Testis (tissue), 3 donors: ENCODE data around the gene EXOC3L4. TPM values are rescaled to one million over a fixed set of nuclear protein-coding genes. Genes with fewer than 3 reads are reported as not detected.

Source experiments
- DNase-seq: peaks from one replicate; pipeline ENCODE4 v3.0.0-alpha.2; 2019
- H3K27ac ChIP-seq, 2 donors: fragments of 200-600 bp; sonication (generic); one replicate each; pipeline ENCODE4 v1.5.1; 2019
- H3K27me3 ChIP-seq: fragments of 200-600 bp; sonication (generic); one replicate; pipeline ENCODE4 v1.5.1; 2019
- H3K36me3 ChIP-seq: fragments of 200-600 bp; sonication (generic); one replicate; pipeline ENCODE4 v1.5.1; 2017; ENCODE audit warnings: low read depth; ENCODE audit errors: missing control alignments
- H3K4me1 ChIP-seq: fragments of 200-600 bp; sonication (generic); one replicate; pipeline ENCODE4 v1.5.1; 2019
- H3K4me3 ChIP-seq, 2 donors: fragments of 200-600 bp; sonication (generic); one replicate each; pipeline ENCODE4 v1.5.1; 2017 to 2019
- H3K9me3 ChIP-seq: fragments of 200-600 bp; sonication (generic); one replicate; pipeline ENCODE4 v1.5.1; 2017
- POLR2A ChIP-seq: fragments of 450-650 bp; IDR thresholded peaks from one replicate; pipeline ENCODE4 v1.6.1; 2017; ENCODE audit warnings: antibody characterized with exemption, mild to moderate bottlenecking, moderate library complexity
- WGBS, 2 donors: methylation state at CpG; one replicate each; pipeline ENCODE4 v1.1.5; 2018; 5-methylcytosine and 5-hydroxymethylcytosine counted together
- intact Hi-C: fragments of 100-400 bp; cut with DNase I; formaldehyde crosslinking; loops from one replicate; pipeline ENCODE4 v1.15.1; 2023; ENCODE audit warnings: low total_unique reads
- polyA plus RNA-seq: library from polyadenylated mRNA; stranded (reverse); fragments of 350-450 nt; fragmentation: Illumina TruSeq; extraction: RNeasy Lipid Tissue Mini Kit (QIAGEN cat#74804); gene quantifications from one replicate; pipeline ENCODE4 v1.2.3, GENCODE V29; 2014; ENCODE audit warnings: low read depth, low replicate concordance; ENCODE audit not compliant: insufficient read depth
- total RNA-seq, 2 donors: library from RNA; depleted of rRNA; stranded (reverse); fragments of >200 nt; gene quantifications; one replicate each; pipeline ENCODE4 v1.2.3, GENCODE V29; 2016
- TF ChIP-seq, protein P1 (sequence below), 3 experiments: fragments of 450-650 bp in 2 of 3; fragments of 200-600 bp in 1 of 3; sonication (generic) in 1 of 3; IDR thresholded peaks; one replicate each; pipeline ENCODE4 v1.5.1; 2016 to 2019; ENCODE audit warnings: antibody characterized with exemption in 3 of 3, mild to moderate bottlenecking in 2 of 3, moderate library complexity in 1 of 3

EXOC3L4 gene
- total and polyA plus RNA-seq, 3 donors from 2014 or later = 1.0 to 2.4 (median 2.4) TPM

DNA sequence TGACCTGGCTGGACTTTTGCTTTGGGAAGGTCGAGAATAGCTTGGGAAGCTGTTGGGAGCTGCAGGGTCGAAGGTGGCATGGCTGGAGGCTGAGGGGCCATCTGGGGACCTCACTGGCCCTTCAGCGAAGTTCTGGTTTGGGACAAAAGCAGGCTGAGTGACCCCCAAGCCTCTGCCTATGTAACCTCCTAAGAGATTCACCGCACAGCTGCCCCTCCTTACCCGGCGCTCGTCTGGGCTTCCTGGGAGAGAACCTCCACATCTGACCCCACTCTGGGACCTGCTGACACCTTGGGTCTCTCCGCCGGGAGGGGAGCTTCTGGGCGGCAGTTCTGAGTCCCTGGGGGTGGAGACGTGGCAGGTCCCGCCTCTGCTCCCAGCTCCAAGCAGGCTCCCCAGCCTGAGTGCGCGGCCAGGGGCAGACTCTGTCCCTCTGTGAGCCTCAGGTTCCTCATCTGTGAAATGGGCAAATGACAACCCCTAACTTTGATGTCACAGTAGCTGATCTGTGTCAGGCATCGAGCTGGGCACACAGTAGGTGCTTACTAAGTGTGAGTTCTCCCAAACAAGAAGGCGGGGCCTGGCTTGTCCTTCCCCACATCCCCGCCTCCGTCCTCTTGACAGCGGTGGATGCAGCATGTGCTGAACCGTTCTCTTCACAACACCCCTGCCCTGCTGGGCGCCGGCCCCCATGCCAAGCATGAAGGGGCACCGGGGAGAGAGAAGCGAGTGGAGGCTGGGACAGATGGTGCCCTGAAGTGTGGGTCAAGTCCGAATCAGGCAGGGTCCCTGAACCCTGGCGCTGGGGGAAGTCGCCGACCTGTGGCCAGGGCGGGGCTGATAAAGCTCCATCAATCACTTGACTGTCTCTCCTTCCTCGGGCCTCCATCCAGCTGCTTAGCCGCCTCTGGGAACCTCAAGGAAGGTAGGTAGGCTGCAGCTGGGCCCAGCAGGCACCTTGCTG lies 3.8 kb downstream of the EXOC3L4 start:
- intact Hi-C loops = no loop called here
- Histone ChIP-seq H3K4me3 (no peak overlapping the region), H3K4me1 (peaks cover 14% of the 10 kb centered on the region), H3K9me3 (no peaks in the 10 kb centered on the region), H3K27ac (no peak overlapping the region), H3K27me3 (no peaks in the 10 kb centered on the region), H3K36me3 (no peaks in the 10 kb centered on the region)
- no peak for TF ChIP-seq POLR2A
- TF ChIP-seq, protein P1, sequence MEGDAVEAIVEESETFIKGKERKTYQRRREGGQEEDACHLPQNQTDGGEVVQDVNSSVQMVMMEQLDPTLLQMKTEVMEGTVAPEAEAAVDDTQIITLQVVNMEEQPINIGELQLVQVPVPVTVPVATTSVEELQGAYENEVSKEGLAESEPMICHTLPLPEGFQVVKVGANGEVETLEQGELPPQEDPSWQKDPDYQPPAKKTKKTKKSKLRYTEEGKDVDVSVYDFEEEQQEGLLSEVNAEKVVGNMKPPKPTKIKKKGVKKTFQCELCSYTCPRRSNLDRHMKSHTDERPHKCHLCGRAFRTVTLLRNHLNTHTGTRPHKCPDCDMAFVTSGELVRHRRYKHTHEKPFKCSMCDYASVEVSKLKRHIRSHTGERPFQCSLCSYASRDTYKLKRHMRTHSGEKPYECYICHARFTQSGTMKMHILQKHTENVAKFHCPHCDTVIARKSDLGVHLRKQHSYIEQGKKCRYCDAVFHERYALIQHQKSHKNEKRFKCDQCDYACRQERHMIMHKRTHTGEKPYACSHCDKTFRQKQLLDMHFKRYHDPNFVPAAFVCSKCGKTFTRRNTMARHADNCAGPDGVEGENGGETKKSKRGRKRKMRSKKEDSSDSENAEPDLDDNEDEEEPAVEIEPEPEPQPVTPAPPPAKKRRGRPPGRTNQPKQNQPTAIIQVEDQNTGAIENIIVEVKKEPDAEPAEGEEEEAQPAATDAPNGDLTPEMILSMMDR (IDR thresholded peaks at IDR 0.05) = no peak
- 75 to 80% methylated on average over 28 to 30 of the region's 31 CpGs for WGBS, 2 donors
- no peak for DNase-seq

DNA sequence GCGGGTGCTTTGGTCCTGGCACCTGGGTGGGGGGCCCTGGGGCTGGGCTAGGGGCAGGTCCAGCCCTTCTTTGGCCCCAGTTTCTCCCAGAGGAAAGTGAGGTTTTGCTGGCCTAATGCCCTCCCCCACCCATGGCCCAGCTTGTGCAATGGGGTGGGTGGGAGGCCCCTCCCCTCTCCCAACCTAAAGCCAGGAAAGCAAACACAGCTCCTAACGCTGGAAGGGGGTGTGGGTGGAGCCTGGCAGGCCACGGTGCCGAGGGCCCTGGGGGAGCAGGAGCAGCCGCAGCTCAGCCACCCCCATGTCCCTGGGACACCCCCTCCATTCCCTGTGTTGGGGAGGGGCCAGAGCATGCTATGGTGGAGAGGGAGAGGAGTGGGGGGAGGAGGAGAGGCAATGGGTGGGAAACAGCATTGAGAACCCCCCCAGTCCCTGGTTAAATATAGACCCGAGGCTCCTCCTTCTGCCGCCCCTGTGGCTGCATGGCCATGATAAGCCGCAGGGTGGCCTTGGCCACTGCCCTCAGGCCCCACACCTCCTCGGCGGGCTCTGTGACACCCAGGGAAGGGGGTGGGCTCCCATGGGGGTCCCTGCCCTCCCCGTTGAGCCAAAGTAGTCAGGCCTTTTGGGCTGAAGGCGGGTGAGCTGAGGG lies 4.7 kb downstream of the EXOC3L4 start:
- WGBS, 2 donors = 40 to 83% methylated on average over 1 to 11 of the region's 12 CpGs
- no peak for DNase-seq
- Histone ChIP-seq H3K9me3 (no peaks in the 10 kb centered on the region), H3K27me3 (no peaks in the 10 kb centered on the region), H3K4me1 (peaks cover 19% of the 10 kb centered on the region), H3K27ac (no peak overlapping the region), H3K4me3 (no peak overlapping the region), H3K36me3 (no peaks in the 10 kb centered on the region)
- intact Hi-C loops = no loop called here
- no peak for TF ChIP-seq POLR2A
- TF ChIP-seq, protein P1 (IDR thresholded peaks at IDR 0.05) = no peak

DNA sequence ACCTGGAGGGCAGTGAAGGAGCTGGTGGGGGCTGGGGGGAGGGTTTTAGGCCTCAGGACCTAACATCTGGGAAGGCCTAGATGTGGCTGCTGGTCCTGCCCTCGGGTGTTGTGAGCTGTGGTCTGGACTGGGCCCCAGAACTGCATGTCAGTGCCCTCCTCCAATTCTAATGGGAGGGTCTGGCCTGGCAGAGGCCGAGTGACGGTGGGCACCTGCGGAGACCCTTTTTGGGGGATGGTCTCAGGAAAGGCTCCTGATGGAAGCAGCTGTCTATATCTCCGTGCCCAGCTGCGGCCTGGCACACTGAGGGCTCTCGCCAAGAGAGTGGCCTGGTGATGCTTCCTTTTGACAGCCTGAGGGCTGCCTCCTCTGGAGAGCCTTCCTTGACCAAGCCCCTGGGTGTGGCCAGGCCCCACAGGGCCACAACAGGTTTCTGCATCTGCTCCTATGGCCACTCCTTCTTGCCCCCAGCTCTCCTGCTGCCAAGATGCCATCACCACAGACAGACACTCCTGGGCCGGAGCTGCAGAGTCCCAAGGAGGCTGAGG lies 5.3 kb downstream of the EXOC3L4 start:
- Histone ChIP-seq H3K9me3 (no peaks in the 10 kb centered on the region), H3K4me3 (no peak overlapping the region), H3K4me1 (peaks cover 25% of the 10 kb centered on the region), H3K27ac (no peak overlapping the region), H3K36me3 (no peaks in the 10 kb centered on the region), H3K27me3 (no peaks in the 10 kb centered on the region)
- intact Hi-C loops = loop anchor here (10.0 kb wide), 2 partner anchors 85 to 195 kb away; no protein-coding TSS in a partner anchor
- 20 to 69% methylated on average over 1 to 8 of the region's 8 CpGs for WGBS, 2 donors
- TF ChIP-seq, protein P1 (IDR thresholded peaks at IDR 0.05) = no peak
- no peak for TF ChIP-seq POLR2A
- DNase-seq = no peak

DNA sequence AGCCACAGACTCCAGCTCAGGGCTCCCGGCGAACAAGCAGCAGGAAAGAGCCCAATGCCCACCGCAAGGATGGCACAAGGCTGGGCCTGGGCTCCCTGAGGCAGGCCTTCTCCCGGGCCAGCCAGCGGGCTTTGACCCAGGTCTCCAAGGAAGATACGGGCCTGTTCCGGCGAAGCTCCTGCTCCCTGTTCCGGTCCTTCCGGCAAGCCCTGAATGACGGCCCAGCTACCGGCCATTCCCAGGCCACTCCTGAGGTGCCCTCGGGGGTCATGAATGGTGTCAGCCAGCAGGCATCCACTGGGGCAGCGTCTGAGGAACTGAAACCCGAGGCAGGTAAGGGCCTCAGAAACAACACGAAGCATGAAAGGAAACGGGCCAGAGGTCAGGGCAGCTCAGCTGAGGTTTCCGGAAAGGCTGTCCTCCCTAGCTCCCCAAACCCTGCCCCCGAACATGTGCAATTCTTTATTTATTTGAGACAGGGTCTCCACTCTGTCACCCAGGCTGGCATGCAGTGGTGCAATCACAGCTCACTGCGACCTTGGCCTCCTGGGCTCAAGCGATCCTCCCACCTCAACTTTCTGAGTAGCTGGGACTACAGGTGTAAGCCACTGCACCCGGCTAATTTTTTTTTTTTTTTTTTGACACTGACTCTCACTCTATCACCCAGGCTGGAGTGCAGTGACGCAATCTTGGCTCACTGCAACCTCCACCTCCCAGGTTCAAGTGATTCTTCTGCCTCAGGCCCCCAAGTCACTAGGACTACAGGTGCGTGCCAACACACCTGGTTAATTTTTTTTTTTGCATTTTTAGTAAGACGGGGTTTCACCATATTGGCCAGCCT lies 6.0 kb downstream of the EXOC3L4 start:
- H3K4me1 ChIP-seq = peaks cover 25% of the 10 kb centered on the region
- TF ChIP-seq, protein P1 (IDR thresholded peaks at IDR 0.05) = no peak
- no peak for TF ChIP-seq POLR2A
- no peaks in the 10 kb centered on the region for H3K27me3 ChIP-seq
- H3K9me3 ChIP-seq = no peaks in the 10 kb centered on the region
- H3K36me3 ChIP-seq = no peaks in the 10 kb centered on the region
- H3K4me3 ChIP-seq = no peak overlapping the region
- no peak overlapping the region for H3K27ac ChIP-seq
- intact Hi-C loops = loop anchor here (10.0 kb wide), 2 partner anchors 84 to 194 kb away; no protein-coding TSS in a partner anchor
- no peak for DNase-seq
- 56 to 76% methylated on average over 17 to 24 of the region's 25 CpGs for WGBS, 2 donors
